Ovary (tissue), 9 donors: ENCODE measurements around the gene HMGA1. TPM values are rescaled to one million over a fixed set of nuclear protein-coding genes. Genes with fewer than 3 reads are reported as not detected.
"Not testable (repeated sequence)": the region's sequence is repeated elsewhere in the genome, so short reads cannot be mapped to it uniquely, and the experiment has no call there.

Experiments used
- DNase-seq, 5 donors: peaks; one replicate each; pipeline ENCODE4 v3.0.0-alpha.2; 2019 to 2020
- H3K27ac ChIP-seq, 2 donors: fragments of 200-600 bp; one replicate each; pipeline versions ENCODE4 v1.5.1 to v1.8.0; 2019 to 2022
- H3K27me3 ChIP-seq: fragments of 200-600 bp; one replicate; pipeline ENCODE4 v1.8.0; 2022
- H3K36me3 ChIP-seq: fragments of 200-600 bp; sonication (generic); one replicate; pipeline ENCODE4 v1.5.1; 2019
- H3K4me1 ChIP-seq: one replicate; pipeline ENCODE4 v1.8.1; 2013; ENCODE audit warnings: mild to moderate bottlenecking, moderate library complexity; ENCODE audit not compliant: insufficient read depth
- H3K4me3 ChIP-seq: fragments of 200-600 bp; sonication (generic); one replicate; pipeline ENCODE4 v1.5.1; 2017
- H3K9me3 ChIP-seq, 2 donors: fragments of 200-600 bp in 1 of 2; sonication (generic) in 1 of 2; one replicate each; pipeline versions ENCODE4 v1.5.1 to v1.8.1; 2013 to 2019; ENCODE audit warnings: mild to moderate bottlenecking in 1 of 2, moderate library complexity in 1 of 2
- EP300 ChIP-seq: sonication (generic); formaldehyde crosslinking; IDR thresholded peaks from one replicate; pipeline ENCODE4 v1.6.1; 2017; ENCODE audit warnings: antibody characterized with exemption
- POLR2A ChIP-seq: fragments of 450-650 bp; IDR thresholded peaks from one replicate; pipeline ENCODE4 v1.6.1; 2017; ENCODE audit warnings: antibody characterized with exemption, mild to moderate bottlenecking, moderate library complexity
- whole genome bisulfite sequencing, 3 donors: extraction: QIAGEN DNeasy Blood & Tissue Kit in 1 of 3; methylation state at CpG; one replicate each; pipeline versions ENCODE4 v1.1.5 to v1.1.7; 2013 to 2017; 5-methylcytosine and 5-hydroxymethylcytosine counted together
- intact Hi-C, 4 donors: fragments of 100-400 bp; cut with DNase I; formaldehyde crosslinking; loops; one replicate each; pipeline versions ENCODE4 v1.11.0 to v1.15.1; 2022 to 2023
- polyA plus RNA-seq, 2 donors: library from polyadenylated mRNA; stranded (reverse); fragments of 200-250 nt in 1 of 2; fragments of 350-450 nt in 1 of 2; fragmentation: Illumina TruSeq in 1 of 2; extraction: RNeasy Lipid Tissue Mini Kit (QIAGEN cat#74804) in 1 of 2; gene quantifications; one replicate each; pipeline ENCODE4 v1.2.3, GENCODE V29; 2013 to 2014
- total RNA-seq, 7 donors: library from RNA; depleted of rRNA in 2 of 7; stranded (reverse); fragments of >200 nt in 2 of 7; fragmentation: NEBNext Ultra II Directional in 3 of 7; extraction: Animal tissue kit (Norgen Biotek cat#: 25700) in 3 of 7; gene quantifications; one replicate each; pipeline versions ENCODE4 v1.1.0 to v1.2.4, GENCODE V29; 2016 to 2023
- TF ChIP-seq, protein P1 (sequence below), 3 donors: fragments of 450-650 bp in 2 of 3; fragments of 200-600 bp in 1 of 3; IDR thresholded peaks; one replicate each; pipeline versions ENCODE4 v1.5.1 to v1.8.0; 2016 to 2022; ENCODE audit warnings: antibody characterized with exemption in 3 of 3, mild to moderate bottlenecking in 1 of 3
- donor health status: DM: no; HTN: no; CAD: no; lungs with moderate emphysema.
- donor health status: DM: no; HTN: no; CAD: no.
- donor health status: Bipolar disorder and iron deficiency.
- donor health status: DM: yes; HTN: yes; CAD: no.
- donor health status: DM: no; HTN: no; CAD: no.
- donor health status: DM: yes; HTN: yes; CAD: no.

HMGA1 gene
- total and polyA plus RNA-seq, 9 donors: 2.4 to 39.9 (median 8.0) TPM

DNA sequence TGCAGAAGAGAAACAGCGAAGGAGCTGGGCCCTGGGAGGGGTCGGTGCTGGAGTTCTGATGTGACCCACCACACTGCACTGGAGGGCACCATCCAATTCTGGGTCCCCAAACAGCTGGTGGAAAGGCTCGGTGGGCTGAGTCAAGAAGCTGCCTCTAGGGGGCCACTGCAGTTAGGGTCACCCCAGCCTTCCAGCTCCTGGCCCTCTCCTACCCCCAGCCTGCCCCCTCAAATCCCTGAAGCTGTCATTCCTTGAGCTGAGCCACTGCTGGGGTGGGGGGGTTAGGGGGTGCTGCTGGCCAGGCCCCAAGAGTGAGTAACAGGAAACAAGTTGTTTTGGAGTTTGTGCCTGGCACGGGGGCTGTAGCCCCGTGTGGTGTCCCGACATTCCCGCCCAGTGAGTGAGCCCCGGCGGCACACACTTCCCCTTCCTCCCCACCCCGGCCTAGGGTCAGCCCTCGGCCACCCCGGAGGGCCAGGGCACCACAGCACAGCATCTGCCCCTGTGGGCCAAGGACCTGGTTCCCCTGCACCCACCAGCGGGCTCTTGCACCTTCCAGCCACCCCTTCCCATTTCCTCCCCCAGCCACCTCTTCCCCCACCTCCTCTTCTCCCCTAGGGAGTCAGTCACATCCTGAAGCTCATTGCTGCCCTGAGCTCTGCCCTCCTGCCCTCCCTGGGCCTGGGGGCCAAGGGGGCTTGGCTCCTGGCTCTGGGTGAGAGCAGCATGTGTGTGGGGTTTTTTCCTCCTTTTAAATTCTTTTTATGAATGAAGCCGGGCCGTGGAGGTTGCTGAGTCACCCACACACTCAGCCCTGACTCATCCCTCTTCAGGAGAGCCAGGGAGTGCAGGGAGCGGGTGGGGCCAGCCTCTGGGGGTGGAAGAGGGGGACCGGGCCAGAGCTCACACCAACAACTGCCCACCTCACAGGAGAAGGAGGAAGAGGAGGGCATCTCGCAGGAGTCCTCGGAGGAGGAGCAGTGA lies 7.5 kb downstream of the HMGA1 start:
- 25 to 27% (median 27%) methylated on average over 19 of the region's 19 CpGs for WGBS, 3 donors
- Histone ChIP-seq H3K27me3 (no peaks in the 10 kb centered on the region), H3K4me1 (peaks cover 4% of the 10 kb centered on the region), H3K36me3 (no peaks in the 10 kb centered on the region), H3K4me3 (no peak overlapping the region), H3K27ac (no peak overlapping the region), H3K9me3 (no peaks in the 10 kb centered on the region)
- intact Hi-C loops: loop anchor here in 1 of 4 donors (2.0 to 10.0 kb wide), 2 partner anchors 47 to 361 kb away; no protein-coding TSS in a partner anchor
- peak; percentile 64 to 83 (median 71) for DNase-seq
- TF ChIP-seq EP300: no peak
- TF ChIP-seq, protein P1, sequence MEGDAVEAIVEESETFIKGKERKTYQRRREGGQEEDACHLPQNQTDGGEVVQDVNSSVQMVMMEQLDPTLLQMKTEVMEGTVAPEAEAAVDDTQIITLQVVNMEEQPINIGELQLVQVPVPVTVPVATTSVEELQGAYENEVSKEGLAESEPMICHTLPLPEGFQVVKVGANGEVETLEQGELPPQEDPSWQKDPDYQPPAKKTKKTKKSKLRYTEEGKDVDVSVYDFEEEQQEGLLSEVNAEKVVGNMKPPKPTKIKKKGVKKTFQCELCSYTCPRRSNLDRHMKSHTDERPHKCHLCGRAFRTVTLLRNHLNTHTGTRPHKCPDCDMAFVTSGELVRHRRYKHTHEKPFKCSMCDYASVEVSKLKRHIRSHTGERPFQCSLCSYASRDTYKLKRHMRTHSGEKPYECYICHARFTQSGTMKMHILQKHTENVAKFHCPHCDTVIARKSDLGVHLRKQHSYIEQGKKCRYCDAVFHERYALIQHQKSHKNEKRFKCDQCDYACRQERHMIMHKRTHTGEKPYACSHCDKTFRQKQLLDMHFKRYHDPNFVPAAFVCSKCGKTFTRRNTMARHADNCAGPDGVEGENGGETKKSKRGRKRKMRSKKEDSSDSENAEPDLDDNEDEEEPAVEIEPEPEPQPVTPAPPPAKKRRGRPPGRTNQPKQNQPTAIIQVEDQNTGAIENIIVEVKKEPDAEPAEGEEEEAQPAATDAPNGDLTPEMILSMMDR (IDR thresholded peaks at IDR 0.05): no peak
- TF ChIP-seq POLR2A: no peak

DNA sequence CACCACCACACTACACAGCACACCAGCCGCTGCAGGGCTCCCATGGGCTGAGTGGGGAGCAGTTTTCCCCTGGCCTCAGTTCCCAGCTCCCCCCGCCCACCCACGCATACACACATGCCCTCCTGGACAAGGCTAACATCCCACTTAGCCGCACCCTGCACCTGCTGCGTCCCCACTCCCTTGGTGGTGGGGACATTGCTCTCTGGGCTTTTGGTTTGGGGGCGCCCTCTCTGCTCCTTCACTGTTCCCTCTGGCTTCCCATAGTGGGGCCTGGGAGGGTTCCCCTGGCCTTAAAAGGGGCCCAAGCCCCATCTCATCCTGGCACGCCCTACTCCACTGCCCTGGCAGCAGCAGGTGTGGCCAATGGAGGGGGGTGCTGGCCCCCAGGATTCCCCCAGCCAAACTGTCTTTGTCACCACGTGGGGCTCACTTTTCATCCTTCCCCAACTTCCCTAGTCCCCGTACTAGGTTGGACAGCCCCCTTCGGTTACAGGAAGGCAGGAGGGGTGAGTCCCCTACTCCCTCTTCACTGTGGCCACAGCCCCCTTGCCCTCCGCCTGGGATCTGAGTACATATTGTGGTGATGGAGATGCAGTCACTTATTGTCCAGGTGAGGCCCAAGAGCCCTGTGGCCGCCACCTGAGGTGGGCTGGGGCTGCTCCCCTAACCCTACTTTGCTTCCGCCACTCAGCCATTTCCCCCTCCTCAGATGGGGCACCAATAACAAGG lies 8.5 kb downstream of the HMGA1 start:
- not testable (repeated sequence) for H3K27ac ChIP-seq, H3K36me3 ChIP-seq, H3K27me3 ChIP-seq, H3K9me3 ChIP-seq, H3K4me1 ChIP-seq, H3K4me3 ChIP-seq
- WGBS, 3 donors: 66 to 75% (median 67%) methylated on average over 12 to 13 of the region's 13 CpGs
- peak in 1 of 5 donors; percentile 16 for DNase-seq
- intact Hi-C loops: loop anchor here in 3 of 4 donors (2.0 to 10.0 kb wide), 5 partner anchors 48 to 360 kb away; partner anchors contain the start of gene NUDT3 (in 1 of the 3)

DNA sequence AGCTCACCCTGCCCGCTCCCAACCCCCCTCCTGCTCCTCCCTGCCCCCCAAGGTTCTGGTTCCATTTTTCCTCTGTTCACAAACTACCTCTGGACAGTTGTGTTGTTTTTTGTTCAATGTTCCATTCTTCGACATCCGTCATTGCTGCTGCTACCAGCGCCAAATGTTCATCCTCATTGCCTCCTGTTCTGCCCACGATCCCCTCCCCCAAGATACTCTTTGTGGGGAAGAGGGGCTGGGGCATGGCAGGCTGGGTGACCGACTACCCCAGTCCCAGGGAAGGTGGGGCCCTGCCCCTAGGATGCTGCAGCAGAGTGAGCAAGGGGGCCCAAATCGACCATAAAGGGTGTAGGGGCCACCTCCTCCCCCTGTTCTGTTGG lies 9.1 kb downstream of the HMGA1 start:
- H3K27me3 ChIP-seq, DNase-seq, H3K36me3 ChIP-seq, H3K4me1 ChIP-seq, H3K4me3 ChIP-seq, H3K9me3 ChIP-seq, H3K27ac ChIP-seq: not testable (repeated sequence)
- 72 to 81% (median 79%) methylated on average over 7 of the region's 7 CpGs for WGBS, 3 donors
- intact Hi-C loops: loop anchor here in 3 of 4 donors (2.0 to 10.0 kb wide), 5 partner anchors 49 to 359 kb away; partner anchors contain the start of gene NUDT3 (in 1 of the 3)

DNA sequence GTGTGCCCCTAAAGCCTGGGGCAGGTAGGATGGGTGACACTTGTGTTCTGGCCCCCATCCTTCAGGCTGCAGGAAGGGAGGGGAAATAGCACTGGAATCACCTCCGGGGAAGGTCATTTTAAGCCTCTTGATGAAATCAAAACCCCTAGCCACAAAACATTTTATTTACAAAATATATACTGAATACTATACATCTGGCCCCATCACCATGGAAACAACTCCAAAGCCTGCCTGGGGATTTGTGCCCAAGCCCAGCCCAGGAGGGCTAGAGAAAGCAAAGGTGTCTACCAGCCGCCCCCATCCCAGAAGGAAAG lies 9.5 kb downstream of the HMGA1 start:
- Histone ChIP-seq H3K4me1 (peaks cover 4% of the 10 kb centered on the region), H3K9me3 (no peaks in the 10 kb centered on the region), H3K27ac (no peak overlapping the region), H3K36me3 (no peaks in the 10 kb centered on the region), H3K4me3 (no peak overlapping the region), H3K27me3 (no peaks in the 10 kb centered on the region)
- TF ChIP-seq EP300 (no peak), POLR2A (no peak)
- TF ChIP-seq, protein P1 (IDR thresholded peaks at IDR 0.05): no peak
- intact Hi-C loops: loop anchor here in 3 of 4 donors (5.0 to 10.0 kb wide), 4 partner anchors 146 to 359 kb away; partner anchors contain the start of gene NUDT3 (in 1 of the 3)
- 68 to 74% (median 73%) methylated on average over 2 of the region's 2 CpGs for WGBS, 3 donors
- no peak for DNase-seq

DNA sequence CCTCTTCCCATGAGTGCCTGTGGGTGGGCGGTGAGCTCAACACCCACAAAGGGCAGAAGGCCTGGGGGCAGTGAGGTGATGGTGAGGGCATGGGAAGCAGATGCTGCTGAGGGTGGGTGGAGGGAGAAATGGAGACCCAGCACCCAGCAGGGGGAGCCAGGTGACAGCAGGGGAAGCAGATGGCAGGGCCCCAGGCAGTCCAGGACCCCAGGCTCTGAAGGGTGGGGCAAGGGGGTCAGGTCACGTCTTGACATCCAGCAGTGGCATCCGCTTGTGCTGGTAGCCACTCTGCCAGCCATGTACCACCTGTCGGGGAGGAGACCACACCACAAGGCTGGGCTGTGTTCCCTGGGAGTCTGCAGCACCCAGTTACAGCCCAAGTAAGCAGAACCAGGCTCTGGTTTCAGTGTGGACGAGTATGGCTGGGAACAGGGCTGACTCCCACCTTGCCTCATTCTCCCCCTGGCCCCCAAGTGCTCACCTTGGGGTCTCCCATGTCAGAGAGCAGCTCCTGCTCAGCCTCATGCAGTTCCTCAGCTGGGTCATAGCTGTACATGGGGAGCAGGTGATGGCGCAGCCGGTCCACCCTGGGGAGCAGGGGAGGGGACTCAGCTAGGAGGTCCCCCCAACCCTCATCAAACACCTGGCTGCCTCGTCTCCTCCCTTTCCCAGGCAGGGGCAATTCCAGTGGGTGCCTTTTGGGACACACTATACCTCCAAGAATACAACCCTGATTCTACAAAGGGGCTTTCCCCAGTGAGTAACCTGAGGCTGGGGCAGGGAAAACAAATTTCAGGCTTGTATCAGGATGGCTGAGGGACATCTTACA lies 10.1 kb downstream of the HMGA1 start:
- no peak overlapping the region for H3K27ac ChIP-seq
- H3K9me3 ChIP-seq: no peaks in the 10 kb centered on the region
- peaks cover 4% of the 10 kb centered on the region for H3K4me1 ChIP-seq
- DNase-seq: peak in 1 of 5 donors; percentile 43
- TF ChIP-seq, protein P1 (IDR thresholded peaks at IDR 0.05): peak in 1 of 3 donors; percentile 9
- TF ChIP-seq EP300: no peak
- H3K36me3 ChIP-seq: no peaks in the 10 kb centered on the region
- intact Hi-C loops: loop anchor here in 3 of 4 donors (5.0 to 10.0 kb wide), 4 partner anchors 146 to 358 kb away; partner anchors contain the start of gene NUDT3 (in 1 of the 3)
- no peaks in the 10 kb centered on the region for H3K27me3 ChIP-seq
- H3K4me3 ChIP-seq: no peak overlapping the region
- 74 to 85% (median 84%) methylated on average over 7 to 8 of the region's 8 CpGs for WGBS, 3 donors
